B cell (primary cell): ENCODE results near the gene KCNJ5.

Experiments used
- EZH2 ChIP-seq: IDR thresholded peaks from 2 replicates; pipeline ENCODE4 v1.6.1; 2012; ENCODE audit warnings: borderline replicate concordance, low read depth, mild to moderate bottlenecking, moderate library complexity, low read length; ENCODE audit not compliant: insufficient read depth, poor library complexity, severe bottlenecking
- TF ChIP-seq, protein P1 (sequence below): fragments of 200-600 bp; IDR thresholded peaks from one replicate; pipeline ENCODE4 v1.8.0; 2022; ENCODE audit warnings: antibody characterized with exemption, mild to moderate bottlenecking

- TF ChIP-seq, protein P1, sequence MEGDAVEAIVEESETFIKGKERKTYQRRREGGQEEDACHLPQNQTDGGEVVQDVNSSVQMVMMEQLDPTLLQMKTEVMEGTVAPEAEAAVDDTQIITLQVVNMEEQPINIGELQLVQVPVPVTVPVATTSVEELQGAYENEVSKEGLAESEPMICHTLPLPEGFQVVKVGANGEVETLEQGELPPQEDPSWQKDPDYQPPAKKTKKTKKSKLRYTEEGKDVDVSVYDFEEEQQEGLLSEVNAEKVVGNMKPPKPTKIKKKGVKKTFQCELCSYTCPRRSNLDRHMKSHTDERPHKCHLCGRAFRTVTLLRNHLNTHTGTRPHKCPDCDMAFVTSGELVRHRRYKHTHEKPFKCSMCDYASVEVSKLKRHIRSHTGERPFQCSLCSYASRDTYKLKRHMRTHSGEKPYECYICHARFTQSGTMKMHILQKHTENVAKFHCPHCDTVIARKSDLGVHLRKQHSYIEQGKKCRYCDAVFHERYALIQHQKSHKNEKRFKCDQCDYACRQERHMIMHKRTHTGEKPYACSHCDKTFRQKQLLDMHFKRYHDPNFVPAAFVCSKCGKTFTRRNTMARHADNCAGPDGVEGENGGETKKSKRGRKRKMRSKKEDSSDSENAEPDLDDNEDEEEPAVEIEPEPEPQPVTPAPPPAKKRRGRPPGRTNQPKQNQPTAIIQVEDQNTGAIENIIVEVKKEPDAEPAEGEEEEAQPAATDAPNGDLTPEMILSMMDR: no peak
- no peak for TF ChIP-seq EZH2
Observed at GRCh38 chr11:128920666-128921065, 29.5 kb downstream of the KCNJ5 start.
